Neural progenitor cell (in vitro differentiated cells): ENCODE measurements around the gene CASK. TPM values are rescaled to one million over a fixed set of nuclear protein-coding genes. Genes with fewer than 3 reads are reported as not detected.

Experiments
- DNase-seq: peaks from one replicate; pipeline ENCODE4 v3.0.0-alpha.2; 2016; ENCODE audit warnings: low spot score
- H2AFZ ChIP-seq: fragments of 200-600 bp; sonication (generic); replicated peaks from 2 replicates; pipeline ENCODE4 v1.6.1; 2016; ENCODE audit warnings: antibody characterized with exemption
- H3F3A ChIP-seq: fragments of 200-600 bp; sonication (generic); 2 replicates; pipeline ENCODE4 v1.6.1; 2016; ENCODE audit warnings: antibody characterized with exemption, low read depth
- H3K27ac ChIP-seq: fragments of 200-600 bp; sonication (generic); 2 replicates; pipeline ENCODE4 v1.5.1; 2016; ENCODE audit warnings: mild to moderate bottlenecking
- H3K27me3 ChIP-seq: fragments of 200-600 bp; sonication (generic); 2 replicates; pipeline ENCODE4 v1.6.1; 2016; ENCODE audit warnings: mild to moderate bottlenecking, moderate library complexity
- H3K36me3 ChIP-seq: fragments of 200-600 bp; sonication (generic); 2 replicates; pipeline ENCODE4 v1.5.1; 2016
- H3K4me1 ChIP-seq: fragments of 200-600 bp; sonication (generic); 2 replicates; pipeline ENCODE4 v1.6.1; 2016; ENCODE audit warnings: mixed run types
- H3K4me2 ChIP-seq: fragments of 200-600 bp; sonication (generic); 2 replicates; pipeline ENCODE4 v1.6.1; 2016
- H3K4me3 ChIP-seq: fragments of 200-600 bp; sonication (generic); 2 replicates; pipeline ENCODE4 v1.5.1; 2016
- H3K79me2 ChIP-seq: fragments of 200-600 bp; sonication (generic); 2 replicates; pipeline ENCODE4 v1.6.1; 2016; ENCODE audit warnings: low read depth
- H3K9ac ChIP-seq: fragments of 200-600 bp; sonication (generic); 2 replicates; pipeline ENCODE4 v1.6.1; 2016
- H3K9me3 ChIP-seq: fragments of 200-600 bp; sonication (generic); 2 replicates; pipeline ENCODE4 v1.5.1; 2016; ENCODE audit warnings: low read depth
- H4K20me1 ChIP-seq: fragments of 200-600 bp; sonication (generic); 2 replicates; pipeline ENCODE4 v1.6.1; 2016; ENCODE audit warnings: low read depth
- H3K27ac Mint-ChIP-seq: 3 replicates; pipeline ENCODE4 v1.8.0; 2021; ENCODE audit warnings: mixed read lengths
- H3K27me3 Mint-ChIP-seq: 2 replicates; pipeline ENCODE4 v1.8.0; 2022; ENCODE audit warnings: low read depth, mild to moderate bottlenecking, inconsistent platforms, moderate library complexity, mixed read lengths; ENCODE audit not compliant: insufficient read depth
- H3K36me3 Mint-ChIP-seq: 3 replicates; pipeline ENCODE4 v1.8.0; 2021; ENCODE audit warnings: mixed read lengths
- H3K4me1 Mint-ChIP-seq: 3 replicates; pipeline ENCODE4 v1.8.0; 2021; ENCODE audit warnings: mixed read lengths
- H3K4me3 Mint-ChIP-seq: 3 replicates; pipeline ENCODE4 v1.8.0; 2021; ENCODE audit warnings: mild to moderate bottlenecking, moderate library complexity, mixed read lengths
- H3K9me3 Mint-ChIP-seq: 3 replicates; pipeline ENCODE4 v1.8.0; 2020; ENCODE audit warnings: mixed read lengths
- EZH2 ChIP-seq: fragments of 200-600 bp; sonication (generic); IDR thresholded peaks from 2 replicates; pipeline ENCODE4 v1.6.1; 2017; ENCODE audit warnings: antibody characterized with exemption, mild to moderate bottlenecking, moderate library complexity
- EZH2phosphoT487 ChIP-seq: fragments of 200-600 bp; sonication (generic); IDR thresholded peaks from 2 replicates; pipeline ENCODE4 v1.6.1; 2017; ENCODE audit warnings: antibody characterized with exemption
- total RNA-seq: library from RNA; depleted of rRNA; stranded (reverse); fragments of >200 nt; gene quantifications from 2 replicates; pipeline ENCODE4 v1.2.3, GENCODE V29; 2015; ENCODE audit warnings: low replicate concordance
- TF ChIP-seq, protein P1 (sequence below): fragments of 200-600 bp; sonication (generic); IDR thresholded peaks from 2 replicates; pipeline ENCODE4 v1.5.1; 2017; ENCODE audit warnings: antibody characterized with exemption, mild to moderate bottlenecking

The CASK gene
- total RNA-seq, 1 donor from 2014 or later: 85.4 TPM

DNA sequence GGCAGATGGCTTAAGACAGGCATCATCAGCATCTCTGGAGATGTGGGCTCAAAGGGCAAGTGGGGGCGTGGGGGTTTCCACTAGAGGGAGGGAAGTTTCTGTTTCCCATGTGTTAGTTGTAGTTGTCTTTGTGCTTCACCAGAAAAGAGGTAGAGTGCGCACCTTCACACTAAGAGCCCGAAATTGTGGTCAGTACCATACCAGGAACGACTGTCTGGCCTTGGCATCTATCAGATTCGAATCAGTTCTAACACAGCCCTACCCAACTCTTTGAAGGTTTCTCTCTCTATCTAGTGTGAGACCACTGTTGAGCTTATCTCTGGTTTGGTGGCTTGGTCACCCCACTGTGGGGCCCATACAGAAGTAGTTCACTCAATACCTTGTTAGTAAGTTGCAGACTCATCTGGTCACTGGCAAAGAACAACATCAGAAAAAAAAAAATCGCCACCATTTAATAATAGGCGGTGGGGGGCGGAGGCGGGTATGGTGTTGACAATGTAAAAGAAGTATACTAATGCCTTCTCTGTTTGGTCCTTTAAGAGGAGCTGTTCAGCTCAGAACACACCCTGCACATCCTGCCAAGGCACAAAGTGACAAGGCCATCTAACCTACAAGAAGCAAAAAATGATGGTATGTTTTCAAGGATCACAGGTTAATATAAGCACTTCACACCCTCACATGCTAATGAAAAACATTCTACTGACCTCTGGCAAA is 405.1 kb downstream of the CASK start:
- Histone ChIP-seq H2AFZ (no peak overlapping the region), H3K9me3 (no peaks in the 10 kb centered on the region), H4K20me1 (no peaks in the 10 kb centered on the region), H3K4me1 (peaks cover 37% of the 10 kb centered on the region), H3K4me3 (no peak overlapping the region), H3F3A (peaks cover 36% of the 10 kb centered on the region), H3K79me2 (no peaks in the 10 kb centered on the region), H3K9ac (no peak overlapping the region), H3K27ac (no peak overlapping the region), H3K27me3 (no peaks in the 10 kb centered on the region), H3K36me3 (no peaks in the 10 kb centered on the region), H3K4me2 (no peak overlapping the region)
- no peak for DNase-seq
- TF ChIP-seq EZH2phosphoT487 (no peak), EZH2 (no peak)
- TF ChIP-seq, protein P1, sequence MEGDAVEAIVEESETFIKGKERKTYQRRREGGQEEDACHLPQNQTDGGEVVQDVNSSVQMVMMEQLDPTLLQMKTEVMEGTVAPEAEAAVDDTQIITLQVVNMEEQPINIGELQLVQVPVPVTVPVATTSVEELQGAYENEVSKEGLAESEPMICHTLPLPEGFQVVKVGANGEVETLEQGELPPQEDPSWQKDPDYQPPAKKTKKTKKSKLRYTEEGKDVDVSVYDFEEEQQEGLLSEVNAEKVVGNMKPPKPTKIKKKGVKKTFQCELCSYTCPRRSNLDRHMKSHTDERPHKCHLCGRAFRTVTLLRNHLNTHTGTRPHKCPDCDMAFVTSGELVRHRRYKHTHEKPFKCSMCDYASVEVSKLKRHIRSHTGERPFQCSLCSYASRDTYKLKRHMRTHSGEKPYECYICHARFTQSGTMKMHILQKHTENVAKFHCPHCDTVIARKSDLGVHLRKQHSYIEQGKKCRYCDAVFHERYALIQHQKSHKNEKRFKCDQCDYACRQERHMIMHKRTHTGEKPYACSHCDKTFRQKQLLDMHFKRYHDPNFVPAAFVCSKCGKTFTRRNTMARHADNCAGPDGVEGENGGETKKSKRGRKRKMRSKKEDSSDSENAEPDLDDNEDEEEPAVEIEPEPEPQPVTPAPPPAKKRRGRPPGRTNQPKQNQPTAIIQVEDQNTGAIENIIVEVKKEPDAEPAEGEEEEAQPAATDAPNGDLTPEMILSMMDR: no peak
- Mint-ChIP-seq H3K36me3 (peaks cover 3% of the 10 kb centered on the region), H3K27ac (no peak overlapping the region), H3K27me3 (no peaks in the 10 kb centered on the region), H3K4me1 (peaks cover 36% of the 10 kb centered on the region), H3K4me3 (no peak overlapping the region), H3K9me3 (peaks cover 2% of the 10 kb centered on the region)

DNA sequence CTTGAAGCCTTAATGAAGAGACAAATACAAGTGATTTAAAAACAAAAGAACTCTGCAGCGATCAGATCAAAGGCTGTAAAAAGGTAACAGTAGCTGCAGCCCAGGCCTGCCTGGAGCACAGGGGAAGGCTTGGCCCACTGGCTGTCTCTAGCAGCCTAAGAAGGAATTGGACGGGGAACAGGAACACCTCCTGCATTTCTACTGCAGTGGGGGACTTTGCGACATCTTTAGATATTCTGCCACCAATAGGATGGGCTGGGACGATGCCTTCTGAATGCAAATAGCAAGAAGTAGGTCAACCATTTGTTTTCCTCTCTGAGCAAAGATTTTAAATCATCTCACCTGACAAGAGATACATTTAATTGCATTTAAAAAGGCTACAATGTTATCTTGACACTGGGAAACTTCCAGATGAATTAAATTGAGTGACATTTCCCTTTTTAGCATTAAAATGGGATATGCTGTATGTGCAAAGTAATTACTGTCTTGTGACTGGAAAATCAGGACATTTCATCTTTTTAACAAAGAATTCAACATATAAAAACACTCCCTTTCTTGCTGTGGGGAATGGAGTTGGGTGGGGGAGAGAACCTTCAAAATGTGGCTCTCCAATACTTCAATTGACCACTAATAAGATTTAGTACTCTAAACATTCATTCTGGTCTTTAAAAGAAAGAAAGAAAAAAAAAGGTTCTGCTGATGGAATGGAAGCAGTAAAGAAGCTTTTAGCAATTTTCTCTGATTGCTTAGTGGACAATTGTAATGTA is 406.2 kb downstream of the CASK start:
- no peaks in the 10 kb centered on the region for H4K20me1 ChIP-seq
- peaks cover 32% of the 10 kb centered on the region for H3K4me1 Mint-ChIP-seq
- H3K36me3 Mint-ChIP-seq: peaks cover 3% of the 10 kb centered on the region
- H3K9ac ChIP-seq: no peak overlapping the region
- peaks cover 32% of the 10 kb centered on the region for H3F3A ChIP-seq
- H3K27me3 Mint-ChIP-seq: no peaks in the 10 kb centered on the region
- H3K27ac ChIP-seq: peak overlapping the region; percentile 65
- peak; percentile 16 for DNase-seq
- H3K27me3 ChIP-seq: no peaks in the 10 kb centered on the region
- no peak for TF ChIP-seq EZH2
- TF ChIP-seq, protein P1: no peak
- no peak for TF ChIP-seq EZH2phosphoT487
- H3K4me3 Mint-ChIP-seq: no peak overlapping the region
- peaks cover 26% of the 10 kb centered on the region for H3K4me1 ChIP-seq
- H3K9me3 ChIP-seq: no peaks in the 10 kb centered on the region
- H3K4me3 ChIP-seq: no peak overlapping the region
- H3K9me3 Mint-ChIP-seq: peaks cover 2% of the 10 kb centered on the region
- peak overlapping the region; percentile 32 for H3K4me2 ChIP-seq
- H3K27ac Mint-ChIP-seq: peak overlapping the region; percentile 59
- no peaks in the 10 kb centered on the region for H3K79me2 ChIP-seq
- no peaks in the 10 kb centered on the region for H3K36me3 ChIP-seq
- H2AFZ ChIP-seq: no peak overlapping the region

DNA sequence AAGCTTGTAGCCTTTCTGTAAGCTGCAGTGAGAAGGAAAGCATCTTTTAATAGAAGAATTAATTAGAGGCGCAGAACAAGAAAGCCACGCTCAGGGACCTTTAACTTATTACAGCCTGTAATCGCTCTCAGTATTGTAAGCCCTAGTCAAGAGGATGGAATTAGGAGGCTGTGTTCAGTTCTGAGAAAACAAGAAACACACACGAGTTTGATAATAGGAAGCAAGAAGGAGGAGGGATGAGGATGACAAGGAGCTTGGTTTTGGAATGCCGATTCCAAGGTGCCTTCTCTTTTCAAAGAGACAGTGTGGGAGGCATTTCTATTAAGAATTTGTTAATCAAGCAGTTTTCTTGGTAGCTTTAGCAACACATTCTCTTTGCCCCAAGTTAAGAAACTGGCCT is 406.9 kb downstream of the CASK start:
- Histone ChIP-seq H3K9ac (no peak overlapping the region), H3K27me3 (no peaks in the 10 kb centered on the region), H3K36me3 (no peaks in the 10 kb centered on the region), H3K4me3 (no peak overlapping the region), H3K79me2 (no peaks in the 10 kb centered on the region), H3F3A (peaks cover 32% of the 10 kb centered on the region), H3K4me1 (peaks cover 24% of the 10 kb centered on the region), H4K20me1 (no peaks in the 10 kb centered on the region), H2AFZ (no peak overlapping the region), H3K9me3 (no peaks in the 10 kb centered on the region), H3K27ac (no peak overlapping the region), H3K4me2 (peak overlapping the region; percentile 11)
- H3K9me3 Mint-ChIP-seq: peaks cover 2% of the 10 kb centered on the region
- no peak overlapping the region for H3K27ac Mint-ChIP-seq
- TF ChIP-seq, protein P1: no peak
- no peak for TF ChIP-seq EZH2
- TF ChIP-seq EZH2phosphoT487: no peak
- no peaks in the 10 kb centered on the region for H3K27me3 Mint-ChIP-seq
- peaks cover 32% of the 10 kb centered on the region for H3K4me1 Mint-ChIP-seq
- peaks cover 3% of the 10 kb centered on the region for H3K36me3 Mint-ChIP-seq
- no peak for DNase-seq
- no peak overlapping the region for H3K4me3 Mint-ChIP-seq
